ENCODE measurements around the gene FAM53B. TPM values are rescaled to one million over a fixed set of nuclear protein-coding genes. Genes with fewer than 3 reads are reported as not detected.

The FAM53B gene
- total RNA-seq, 2 donors from 2014 or later, result 19.3 to 22.6 TPM

- Histone ChIP-seq H3K27me3 (ENCODE audit: control insufficient read depth, insufficient read depth, low read length, poor library complexity, severe bottlenecking) (no peaks in the 10 kb centered on the region), H3K4me1 (ENCODE audit: control insufficient read depth, insufficient read depth, low read length) (peaks cover 4% of the 10 kb centered on the region), H3K36me3 (ENCODE audit: control insufficient read depth, insufficient read depth, low read length) (no peaks in the 10 kb centered on the region), H3K4me3 (ENCODE audit: low read length) (no peak overlapping the region), H3K27ac (ENCODE audit: low read depth, low read length) (no peak overlapping the region), H3K9ac (ENCODE audit: extremely low read depth, low read length, poor library complexity, severe bottlenecking) (no peak overlapping the region), H3K9me3 (ENCODE audit: control insufficient read depth, low read length) (no peaks in the 10 kb centered on the region)
- Mint-ChIP-seq H3K27me3 (ENCODE audit: insufficient read depth) (no peaks in the 10 kb centered on the region), H3K9me3 (no peaks in the 10 kb centered on the region), H3K27ac (peak overlapping the region; percentile 68), H3K4me1 (peaks cover 21% of the 10 kb centered on the region), H3K4me3 (no peak overlapping the region), H3K36me3 (ENCODE audit: low read depth) (no peaks in the 10 kb centered on the region)
- 92 to 93% methylated on average over 16 to 20 of the region's 20 CpGs for WGBS, 2 experiments (ENCODE audit: insufficient coverage in 1 of 2, insufficient read length in 1 of 2)
- no peak for TF ChIP-seq CTCF (conservative IDR thresholded peaks at IDR 0.05)
- DNase-seq, result no peak
Measured at GRCh38 chr10:124642088-124642710, 102.0 kb downstream of the FAM53B start.

GRCh38 chr10:124641282-124642087, 102.7 kb downstream of the FAM53B start:
- H3K27ac ChIP-seq (ENCODE audit: low read depth, low read length), result peak overlapping the region; percentile 44
- DNase-seq, result no peak
- Mint-ChIP-seq H3K27ac (peak overlapping the region; percentile 68), H3K36me3 (ENCODE audit: low read depth) (no peaks in the 10 kb centered on the region), H3K9me3 (no peaks in the 10 kb centered on the region), H3K27me3 (ENCODE audit: insufficient read depth) (no peaks in the 10 kb centered on the region), H3K4me3 (no peak overlapping the region), H3K4me1 (peaks cover 21% of the 10 kb centered on the region)
- no peaks in the 10 kb centered on the region for H3K9me3 ChIP-seq (ENCODE audit: control insufficient read depth, low read length)
- 85 to 89% methylated on average over 12 to 15 of the region's 15 CpGs for WGBS, 2 experiments (ENCODE audit: insufficient coverage in 1 of 2, insufficient read length in 1 of 2)
- H3K4me1 ChIP-seq (ENCODE audit: control insufficient read depth, insufficient read depth, low read length), result peaks cover 4% of the 10 kb centered on the region
- H3K4me3 ChIP-seq (ENCODE audit: low read length), result no peak overlapping the region
- H3K27me3 ChIP-seq (ENCODE audit: control insufficient read depth, insufficient read depth, low read length, poor library complexity, severe bottlenecking), result no peaks in the 10 kb centered on the region
- no peak for TF ChIP-seq CTCF (conservative IDR thresholded peaks at IDR 0.05)
- H3K36me3 ChIP-seq (ENCODE audit: control insufficient read depth, insufficient read depth, low read length), result no peaks in the 10 kb centered on the region
- no peak overlapping the region for H3K9ac ChIP-seq (ENCODE audit: extremely low read depth, low read length, poor library complexity, severe bottlenecking)

- H3K9ac ChIP-seq (ENCODE audit: extremely low read depth, low read length, poor library complexity, severe bottlenecking), result no peak overlapping the region
- TF ChIP-seq CTCF (conservative IDR thresholded peaks at IDR 0.05), result no peak
- WGBS, 2 experiments (ENCODE audit: insufficient coverage in 1 of 2, insufficient read length in 1 of 2), result 81 to 92% methylated on average over 16 to 20 of the region's 20 CpGs
- no peak overlapping the region for H3K4me3 ChIP-seq (ENCODE audit: low read length)
- no peaks in the 10 kb centered on the region for H3K27me3 ChIP-seq (ENCODE audit: control insufficient read depth, insufficient read depth, low read length, poor library complexity, severe bottlenecking)
- H3K36me3 ChIP-seq (ENCODE audit: control insufficient read depth, insufficient read depth, low read length), result no peaks in the 10 kb centered on the region
- Mint-ChIP-seq H3K4me1 (peaks cover 21% of the 10 kb centered on the region), H3K4me3 (no peak overlapping the region), H3K27me3 (ENCODE audit: insufficient read depth) (no peaks in the 10 kb centered on the region), H3K9me3 (no peaks in the 10 kb centered on the region), H3K27ac (peak overlapping the region; percentile 68), H3K36me3 (ENCODE audit: low read depth) (no peaks in the 10 kb centered on the region)
- peak overlapping the region; percentile 44 for H3K27ac ChIP-seq (ENCODE audit: low read depth, low read length)
- no peaks in the 10 kb centered on the region for H3K9me3 ChIP-seq (ENCODE audit: control insufficient read depth, low read length)
- no peak for DNase-seq
- H3K4me1 ChIP-seq (ENCODE audit: control insufficient read depth, insufficient read depth, low read length), result peaks cover 4% of the 10 kb centered on the region
Measured at GRCh38 chr10:124640538-124641231, 103.5 kb downstream of the FAM53B start.
